ENCODE results near the gene COX10.
"Not testable (repeated sequence)": the region's sequence is repeated elsewhere in the genome, so short reads cannot be mapped to it uniquely, and the experiment has no call there.

- TF ChIP-seq ZNF274 (IDR thresholded peaks at IDR 0.05; ENCODE audit: low read depth, low read length); YY1 (IDR thresholded peaks at IDR 0.05; ENCODE audit: insufficient read depth, insufficient read length); SUZ12 (IDR thresholded peaks at IDR 0.05; ENCODE audit: extremely low read depth, insufficient read depth, insufficient read length): not testable (repeated sequence)
Observed at GRCh38 chr17:14192039-14192438, 122.7 kb downstream of the COX10 start.

Data from NT2/D1 (cell line).